Adrenal gland (tissue), 5 donors: ENCODE measurements around the gene VAMP3.

ENCODE experiments used
- CTCF ChIP-seq, 6 experiments: fragments of 450-650 bp in 4 of 6; fragments of 200-600 bp in 2 of 6; sonication (generic) in 1 of 6; IDR thresholded peaks; 1 replicate in 5 of 6; 2 replicates in 1 of 6; pipeline versions ENCODE4 v1.5.1 to v1.8.0; 2016 to 2021; ENCODE audit warnings: antibody characterized with exemption in 6 of 6, mild to moderate bottlenecking in 2 of 6, moderate library complexity in 1 of 6
- POLR2A ChIP-seq, 2 donors: fragments of 450-650 bp; IDR thresholded peaks; one replicate each; pipeline ENCODE4 v1.6.1; 2017; ENCODE audit warnings: antibody characterized with exemption in 2 of 2, mild to moderate bottlenecking in 2 of 2, moderate library complexity in 1 of 2
- donor health status: DM: no; HTN: no; CAD: no.

- TF ChIP-seq POLR2A (IDR thresholded peaks at IDR 0.05) (no peak), CTCF (IDR thresholded peaks at IDR 0.05) (no peak)
Observed at GRCh38 chr1:7743346-7743745, 27.8 kb upstream of the VAMP3 start.
